Measurements from ENCODE around the gene TRPM3. TPM values are rescaled to one million over a fixed set of nuclear protein-coding genes. Genes with fewer than 3 reads are reported as not detected.

TRPM3 gene
- total RNA-seq, 1 donor from 2014 or later, result 0.15 TPM

DNA sequence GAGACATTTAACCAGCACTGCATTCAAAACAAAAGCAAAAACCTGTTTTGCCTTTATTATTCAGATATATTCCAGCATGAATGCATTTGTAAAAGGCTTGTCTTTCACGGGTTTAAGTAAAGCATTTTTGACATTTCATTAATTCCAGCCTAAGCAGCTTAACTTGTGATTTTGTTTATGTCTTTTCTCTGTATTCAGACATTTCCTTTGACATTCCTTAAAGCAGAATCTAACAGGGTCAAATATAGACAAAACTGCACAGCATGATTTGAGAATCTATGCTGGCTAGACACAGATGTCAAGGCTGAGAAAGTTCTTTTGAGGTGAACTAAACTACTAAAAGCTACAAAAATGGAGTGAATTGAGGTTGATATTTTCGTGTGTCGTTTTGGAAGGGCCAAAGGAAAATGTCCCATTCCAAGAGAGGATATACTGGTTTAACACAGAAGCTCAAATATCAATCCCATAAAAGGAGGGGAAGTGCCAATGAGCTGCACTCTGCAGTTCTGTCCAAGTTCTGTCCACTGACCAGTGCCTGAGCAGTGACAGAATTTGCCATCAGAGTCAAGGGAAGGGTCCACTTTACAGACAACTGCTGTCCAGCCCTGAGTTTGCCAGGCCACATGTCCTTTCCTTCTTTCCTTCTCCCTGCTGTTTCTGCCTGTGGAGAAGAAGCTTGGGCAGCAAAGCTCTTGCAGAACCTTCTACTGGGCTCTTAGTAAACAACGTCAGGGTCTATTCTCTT, 508.2 kb downstream of the TRPM3 start:
- Histone ChIP-seq H3K36me3 (no peaks in the 10 kb centered on the region), H3K9me3 (no peaks in the 10 kb centered on the region), H3K4me3 (no peak overlapping the region), H3K27me3 (ENCODE audit: low read depth) (no peaks in the 10 kb centered on the region), H3K4me1 (peaks cover 19% of the 10 kb centered on the region), H3K27ac (no peak overlapping the region)
- intact Hi-C loops (cut with DNase I), result no loop called here
- DNase-seq (no peak), ATAC-seq (no peak)
- TF ChIP-seq, protein P1, sequence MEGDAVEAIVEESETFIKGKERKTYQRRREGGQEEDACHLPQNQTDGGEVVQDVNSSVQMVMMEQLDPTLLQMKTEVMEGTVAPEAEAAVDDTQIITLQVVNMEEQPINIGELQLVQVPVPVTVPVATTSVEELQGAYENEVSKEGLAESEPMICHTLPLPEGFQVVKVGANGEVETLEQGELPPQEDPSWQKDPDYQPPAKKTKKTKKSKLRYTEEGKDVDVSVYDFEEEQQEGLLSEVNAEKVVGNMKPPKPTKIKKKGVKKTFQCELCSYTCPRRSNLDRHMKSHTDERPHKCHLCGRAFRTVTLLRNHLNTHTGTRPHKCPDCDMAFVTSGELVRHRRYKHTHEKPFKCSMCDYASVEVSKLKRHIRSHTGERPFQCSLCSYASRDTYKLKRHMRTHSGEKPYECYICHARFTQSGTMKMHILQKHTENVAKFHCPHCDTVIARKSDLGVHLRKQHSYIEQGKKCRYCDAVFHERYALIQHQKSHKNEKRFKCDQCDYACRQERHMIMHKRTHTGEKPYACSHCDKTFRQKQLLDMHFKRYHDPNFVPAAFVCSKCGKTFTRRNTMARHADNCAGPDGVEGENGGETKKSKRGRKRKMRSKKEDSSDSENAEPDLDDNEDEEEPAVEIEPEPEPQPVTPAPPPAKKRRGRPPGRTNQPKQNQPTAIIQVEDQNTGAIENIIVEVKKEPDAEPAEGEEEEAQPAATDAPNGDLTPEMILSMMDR (IDR thresholded peaks at IDR 0.05), result no peak

- peaks cover 20% of the 10 kb centered on the region for H3K4me1 ChIP-seq
- no peaks in the 10 kb centered on the region for H3K36me3 ChIP-seq
- H3K4me3 ChIP-seq, result no peak overlapping the region
- ATAC-seq (no peak), DNase-seq (no peak)
- H3K27ac ChIP-seq, result no peak overlapping the region
- H3K9me3 ChIP-seq, result no peaks in the 10 kb centered on the region
- no peaks in the 10 kb centered on the region for H3K27me3 ChIP-seq (ENCODE audit: low read depth)
- intact Hi-C loops (cut with DNase I), result no loop called here
- TF ChIP-seq, protein P1 (IDR thresholded peaks at IDR 0.05), result no peak
Measured at GRCh38 chr9:70610287-70610644, 511.2 kb downstream of the TRPM3 start.

DNA sequence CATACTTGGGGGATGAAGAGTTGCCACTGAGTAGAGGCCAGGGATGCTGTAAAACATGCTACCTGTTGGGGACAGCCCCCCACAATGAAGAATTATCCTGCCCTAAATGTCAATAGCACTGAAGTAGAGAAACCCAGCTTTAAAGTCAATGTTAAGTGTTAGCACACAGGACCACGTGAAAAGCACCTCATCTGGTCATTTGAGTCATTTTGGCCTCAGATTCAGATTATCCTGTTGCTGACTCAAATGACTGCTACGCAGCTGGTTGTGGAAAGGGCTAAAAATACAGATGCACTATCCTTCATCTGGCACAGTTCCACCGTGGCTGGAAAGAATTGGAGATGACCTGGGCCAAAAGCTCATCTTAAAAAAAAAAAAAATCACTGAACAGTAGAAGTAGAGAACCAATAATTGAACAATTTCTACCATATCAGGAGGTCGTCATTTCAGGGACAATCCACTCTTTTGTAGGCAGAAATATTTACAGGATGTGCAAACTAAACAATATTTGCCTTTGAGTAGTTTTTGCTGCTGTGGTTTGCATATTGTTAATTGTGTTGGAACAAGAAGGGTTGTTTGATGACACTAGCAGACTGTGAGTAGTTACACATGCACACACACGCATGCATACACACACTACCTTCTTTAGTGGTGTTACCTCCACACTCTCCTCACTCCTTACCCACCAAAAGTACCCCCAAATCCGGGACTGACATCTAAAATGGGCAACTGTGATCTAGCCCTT, 511.7 kb downstream of the TRPM3 start:
- Histone ChIP-seq H3K9me3 (no peaks in the 10 kb centered on the region), H3K36me3 (no peaks in the 10 kb centered on the region), H3K4me1 (peaks cover 14% of the 10 kb centered on the region), H3K4me3 (no peak overlapping the region), H3K27me3 (ENCODE audit: low read depth) (no peaks in the 10 kb centered on the region), H3K27ac (no peak overlapping the region)
- ATAC-seq (peak in 1 of 2 donors; percentile 12), DNase-seq (no peak)
- TF ChIP-seq, protein P1 (IDR thresholded peaks at IDR 0.05), result no peak
- intact Hi-C loops (cut with DNase I), result loop anchor here (10.0 kb wide), 3 partner anchors 125 to 265 kb away; no protein-coding TSS in a partner anchor

DNA sequence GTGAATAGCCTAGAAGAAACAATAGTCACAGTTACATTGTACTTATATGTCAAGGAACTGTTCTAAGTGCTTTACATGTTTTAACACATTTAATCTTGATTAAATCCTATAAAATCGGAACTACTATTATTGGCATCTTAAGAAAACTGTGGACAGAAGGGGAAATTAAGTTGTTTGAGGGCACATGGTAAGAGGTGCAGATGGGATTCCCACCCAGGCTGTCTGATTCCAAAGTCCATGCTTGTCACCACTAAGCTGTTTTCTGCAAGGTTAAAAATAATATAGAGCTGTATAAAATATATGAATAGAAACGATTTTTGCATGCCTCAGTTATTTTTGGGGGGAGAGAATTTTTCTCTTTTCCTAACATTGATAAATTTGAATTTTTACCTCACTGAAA, 512.4 kb downstream of the TRPM3 start:
- Histone ChIP-seq H3K9me3 (no peaks in the 10 kb centered on the region), H3K36me3 (no peaks in the 10 kb centered on the region), H3K27ac (no peak overlapping the region), H3K27me3 (ENCODE audit: low read depth) (no peaks in the 10 kb centered on the region), H3K4me1 (peaks cover 11% of the 10 kb centered on the region), H3K4me3 (no peak overlapping the region)
- intact Hi-C loops (cut with DNase I), result loop anchor here (10.0 kb wide), 3 partner anchors 124 to 264 kb away; no protein-coding TSS in a partner anchor
- TF ChIP-seq, protein P1 (IDR thresholded peaks at IDR 0.05), result no peak
- ATAC-seq (no peak), DNase-seq (no peak)

- Histone ChIP-seq H3K4me3 (no peak overlapping the region), H3K27me3 (ENCODE audit: low read depth) (no peaks in the 10 kb centered on the region), H3K4me1 (peaks cover 11% of the 10 kb centered on the region), H3K9me3 (no peaks in the 10 kb centered on the region), H3K36me3 (no peaks in the 10 kb centered on the region), H3K27ac (no peak overlapping the region)
- intact Hi-C loops (cut with DNase I), result loop anchor here (10.0 kb wide), 3 partner anchors 123 to 263 kb away; no protein-coding TSS in a partner anchor
- ATAC-seq (peak in 1 of 2 donors; percentile 34), DNase-seq (no peak)
- TF ChIP-seq, protein P1 (IDR thresholded peaks at IDR 0.05), result no peak
Measured at GRCh38 chr9:70607926-70608325, 513.5 kb downstream of the TRPM3 start.
